K562 (cell line): ENCODE measurements around the gene ATF3. TPM values are rescaled to one million over a fixed set of nuclear protein-coding genes. Genes with fewer than 3 reads are reported as not detected.

Source experiments
- ATAC-seq: fragments of 200-7000 bp; cut with Tn5 transposase; 3 replicates; pipeline ENCODE4 v1.9.1; 2020; ENCODE audit warnings: moderate library complexity
- BruUV-seq: library from RNA; stranded (reverse); fragments of 400-500 nt; replicated peaks from 2 replicates; lab custom pipeline; 2021; lab: Mats Ljungman, UMichigan
- CTCF ChIA-PET: fragments of 300-600 bp; formaldehyde crosslinking; extraction: SDS; loops from one replicate; lab custom pipeline; 2021; ENCODE audit warnings: low intra/inter-chr PET ratio; lab: Yijun Ruan, JAX
- POLR2A ChIA-PET: fragments of 300-600, 350-650 bp; sonication (Branson Sonifier 250); formaldehyde crosslinking; extraction: SDS; loops from one replicate; lab custom pipeline; 2021; ENCODE audit warnings: antibody characterized with exemption, inconsistent platforms; lab: Yijun Ruan, JAX
- DNase-seq, 4 experiments: peaks; one replicate each; pipeline versions ENCODE4 v3.0.0 to v3.0.0-alpha.2; 2011 to 2018; ENCODE audit warnings: low spot score in 3 of 4, mixed read lengths in 3 of 4; ENCODE audit errors: extremely low read depth in 1 of 4
- FAIRE-seq: peaks from 2 replicates; lab custom pipeline; 2011; peaks lifted over from hg19 to GRCh38; lab: Jason Lieb, UNC
- H2AFZ ChIP-seq: 2 replicates; pipeline ENCODE4 v1.6.0; 2011; ENCODE audit warnings: low read depth, low read length, control low read depth, inconsistent platforms
- H3K27ac ChIP-seq: fragments of 200-600 bp; 3 replicates; pipeline ENCODE4 v1.8.0; 2011; ENCODE audit warnings: low read depth, mild to moderate bottlenecking, control low read depth, inconsistent platforms, low read length, moderate library complexity, mixed read lengths; ENCODE audit errors: extremely low read depth
- H3K27me3 ChIP-seq, 2 experiments: fragments of 300-600 bp in 1 of 2; 2 replicates in 1 of 2; 3 replicates in 1 of 2; pipeline versions ENCODE4 v1.6.0 to v1.8.0; 2011; ENCODE audit warnings: inconsistent platforms in 2 of 2, low read length in 2 of 2, mild to moderate bottlenecking in 1 of 2, mixed read lengths in 1 of 2, moderate library complexity in 1 of 2; ENCODE audit not compliant: control insufficient read depth in 2 of 2, insufficient read depth in 2 of 2
- H3K36me3 ChIP-seq: fragments of 300-600 bp; 3 replicates; pipeline ENCODE4 v1.8.0; 2011; ENCODE audit warnings: mild to moderate bottlenecking, low read length, inconsistent platforms; ENCODE audit not compliant: control insufficient read depth, insufficient read depth
- H3K4me1 ChIP-seq, 2 experiments: fragments of 200-600 bp in 1 of 2; replicated peaks in 1 of 2; 2 replicates in 1 of 2; 3 replicates in 1 of 2; pipeline versions ENCODE4 v1.5.1 to v1.8.0; 2011; ENCODE audit warnings: inconsistent platforms in 2 of 2, low read length in 2 of 2, mild to moderate bottlenecking in 1 of 2, mixed read lengths in 1 of 2, moderate library complexity in 1 of 2; ENCODE audit not compliant: control insufficient read depth in 2 of 2, insufficient read depth in 2 of 2
- H3K4me2 ChIP-seq: 2 replicates; pipeline ENCODE4 v1.6.1; 2011; ENCODE audit warnings: low read length, control low read depth, inconsistent platforms, mixed read lengths; ENCODE audit not compliant: insufficient read depth
- H3K4me3 ChIP-seq: fragments of 200-600 bp; sonication (generic), shearing (Covaris generic); 2 replicates; pipeline ENCODE4 v1.5.1; 2016; ENCODE audit warnings: control low read depth, inconsistent platforms
- H3K79me2 ChIP-seq: fragments of 200-600 bp; 3 replicates; pipeline ENCODE4 v1.8.0; 2011; ENCODE audit warnings: low read length, inconsistent platforms; ENCODE audit not compliant: control insufficient read depth, insufficient read depth
- H3K9ac ChIP-seq, 2 experiments: 2 replicates each; pipeline versions ENCODE4 v1.6.0 to v1.6.1; 2011; ENCODE audit warnings: low read depth in 2 of 2, low read length in 2 of 2, control low read depth in 1 of 2, inconsistent platforms in 1 of 2, mild to moderate bottlenecking in 1 of 2, mixed read lengths in 1 of 2; ENCODE audit not compliant: insufficient read depth in 1 of 2
- H3K9me1 ChIP-seq: one replicate; pipeline ENCODE4 v1.6.0; 2011; ENCODE audit warnings: inconsistent platforms, mild to moderate bottlenecking, low read length, moderate library complexity; ENCODE audit not compliant: control insufficient read depth, insufficient read depth
- H3K9me3 ChIP-seq: replicated peaks from 2 replicates; pipeline ENCODE4 v1.5.1; 2011; ENCODE audit warnings: low read depth, low read length, inconsistent platforms; ENCODE audit not compliant: control insufficient read depth, insufficient read depth
- H4K20me1 ChIP-seq: replicated peaks from 2 replicates; pipeline ENCODE4 v1.6.1; 2011; ENCODE audit warnings: low read length, inconsistent platforms, mixed read lengths; ENCODE audit not compliant: control insufficient read depth, insufficient read depth
- MNT ChIP-seq, 2 experiments: fragments of 450-650 bp; conservative IDR thresholded peaks; 2 replicates each; pipeline ENCODE4 v1.6.1; 2017; ENCODE audit warnings: mild to moderate bottlenecking in 2 of 2, moderate library complexity in 2 of 2
- SPI1 ChIP-seq: IDR thresholded peaks from 2 replicates; pipeline ENCODE4 v1.6.1; 2011; ENCODE audit warnings: low read depth, low read length, control low read depth, borderline replicate concordance
- WGBS: fragments of 100-300 bp; shearing (Covaris generic); methylation state at CpG from one replicate; pipeline ENCODE4 v1.1.6; 2016; ENCODE audit warnings: low coverage, mixed read lengths; ENCODE audit not compliant: insufficient coverage; ENCODE audit errors: missing lambda C conversion rate; 5-methylcytosine and 5-hydroxymethylcytosine counted together
- in situ Hi-C: fragments of 300-500 bp; cut with MboI; formaldehyde crosslinking; loops from 4 replicates; pipeline ENCODE4 v1.15.0; 2018; ENCODE audit warnings: inconsistent platforms, mixed read lengths
- intact Hi-C: fragments of 100-400 bp; cut with micrococcal nuclease; formaldehyde crosslinking; loops from 2 replicates; pipeline ENCODE4 v1.14.2; 2022
- polyA plus RNA-seq, 8 experiments: library from polyadenylated mRNA; depleted of rRNA in 4 of 8; stranded (reverse) in 5 of 8; unstranded in 3 of 8; fragments of >200 nt; fragmentation: Nextera tagmentation in 2 of 8; fragmentation: Illumina TruSeq in 1 of 8; extraction: Ambion mirVana in 2 of 8; extraction: Trizol in 1 of 8; gene quantifications; 2 replicates each; pipeline versions ENCODE4 v1.2.1 to v1.2.3, GENCODE V29; 2011 to 2014; ENCODE audit warnings: inconsistent platforms in 1 of 8, missing spikeins in 1 of 8
- total RNA-seq, 7 experiments: library from RNA; depleted of rRNA in 6 of 7; stranded (reverse); fragments of >200 nt in 6 of 7; fragmentation: Illumina TruSeq in 2 of 7; extraction: Trizol in 2 of 7; gene quantifications; 2 replicates each; pipeline versions ENCODE4 v1.2.1 to v1.2.3, GENCODE V29; 2011 to 2021; ENCODE audit warnings: low replicate concordance in 1 of 7
- TF ChIP-seq, protein P1 (sequence below): sonication (generic); formaldehyde crosslinking; IDR thresholded peaks from 2 replicates; pipeline ENCODE4 v1.8.1; 2022; ENCODE audit warnings: missing genetic modification reagents
- TF ChIP-seq, protein P2 (sequence below), 2 experiments: fragments of 150-350 bp in 1 of 2; IDR thresholded peaks; 2 replicates each; pipeline ENCODE4 v1.6.1; 2012 to 2016; ENCODE audit warnings: low read depth in 2 of 2, low read length in 2 of 2, mild to moderate bottlenecking in 1 of 2, moderate library complexity in 1 of 2

The ATF3 gene
- total and polyA plus RNA-seq, 9 of the 15 experiments (the other 6 are each of a cell fraction or from before 2014, with no cell fraction given), result 3.5 to 28.2 (median 19.8) TPM

- no peak overlapping the region for H2AFZ ChIP-seq
- 42% methylated on average over 1 of the region's 1 CpG for WGBS
- H3K79me2 ChIP-seq, result no peaks in the 10 kb centered on the region
- no peak overlapping the region for H3K4me2 ChIP-seq
- H3K36me3 ChIP-seq, result peaks cover 43% of the 10 kb centered on the region
- in situ Hi-C loops (no loop called here), intact Hi-C loops (no loop called here)
- H3K9ac ChIP-seq, result no peak overlapping the region
- H3K9me3 ChIP-seq, result no peaks in the 10 kb centered on the region
- no peaks in the 10 kb centered on the region for H3K9me1 ChIP-seq
- no peaks in the 10 kb centered on the region for H3K4me1 ChIP-seq
- DNase-seq, result no peak
- BruUV-seq, result no TSS peak
- H3K4me3 ChIP-seq, result no peak overlapping the region
- peak; percentile 19 for FAIRE-seq
- POLR2A ChIA-PET, result interaction anchor here (0.5 to 4.7 kb wide), 4 partner anchors 10 to 429 kb away, joined by 3 to 90 read pairs (median 6); partner anchors contain the start of gene ATF3
- no peak overlapping the region for H3K27ac ChIP-seq
- peaks cover 13 to 22% of the 10 kb centered on the region in 2 experiments for H3K27me3 ChIP-seq
- TF ChIP-seq, protein P1, sequence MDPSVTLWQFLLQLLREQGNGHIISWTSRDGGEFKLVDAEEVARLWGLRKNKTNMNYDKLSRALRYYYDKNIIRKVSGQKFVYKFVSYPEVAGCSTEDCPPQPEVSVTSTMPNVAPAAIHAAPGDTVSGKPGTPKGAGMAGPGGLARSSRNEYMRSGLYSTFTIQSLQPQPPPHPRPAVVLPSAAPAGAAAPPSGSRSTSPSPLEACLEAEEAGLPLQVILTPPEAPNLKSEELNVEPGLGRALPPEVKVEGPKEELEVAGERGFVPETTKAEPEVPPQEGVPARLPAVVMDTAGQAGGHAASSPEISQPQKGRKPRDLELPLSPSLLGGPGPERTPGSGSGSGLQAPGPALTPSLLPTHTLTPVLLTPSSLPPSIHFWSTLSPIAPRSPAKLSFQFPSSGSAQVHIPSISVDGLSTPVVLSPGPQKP (CRISPR knock-in tag), result no peak
- TF ChIP-seq MNT (conservative IDR thresholded peaks at IDR 0.05) (no peak), SPI1 (no peak)
- TF ChIP-seq, protein P2, sequence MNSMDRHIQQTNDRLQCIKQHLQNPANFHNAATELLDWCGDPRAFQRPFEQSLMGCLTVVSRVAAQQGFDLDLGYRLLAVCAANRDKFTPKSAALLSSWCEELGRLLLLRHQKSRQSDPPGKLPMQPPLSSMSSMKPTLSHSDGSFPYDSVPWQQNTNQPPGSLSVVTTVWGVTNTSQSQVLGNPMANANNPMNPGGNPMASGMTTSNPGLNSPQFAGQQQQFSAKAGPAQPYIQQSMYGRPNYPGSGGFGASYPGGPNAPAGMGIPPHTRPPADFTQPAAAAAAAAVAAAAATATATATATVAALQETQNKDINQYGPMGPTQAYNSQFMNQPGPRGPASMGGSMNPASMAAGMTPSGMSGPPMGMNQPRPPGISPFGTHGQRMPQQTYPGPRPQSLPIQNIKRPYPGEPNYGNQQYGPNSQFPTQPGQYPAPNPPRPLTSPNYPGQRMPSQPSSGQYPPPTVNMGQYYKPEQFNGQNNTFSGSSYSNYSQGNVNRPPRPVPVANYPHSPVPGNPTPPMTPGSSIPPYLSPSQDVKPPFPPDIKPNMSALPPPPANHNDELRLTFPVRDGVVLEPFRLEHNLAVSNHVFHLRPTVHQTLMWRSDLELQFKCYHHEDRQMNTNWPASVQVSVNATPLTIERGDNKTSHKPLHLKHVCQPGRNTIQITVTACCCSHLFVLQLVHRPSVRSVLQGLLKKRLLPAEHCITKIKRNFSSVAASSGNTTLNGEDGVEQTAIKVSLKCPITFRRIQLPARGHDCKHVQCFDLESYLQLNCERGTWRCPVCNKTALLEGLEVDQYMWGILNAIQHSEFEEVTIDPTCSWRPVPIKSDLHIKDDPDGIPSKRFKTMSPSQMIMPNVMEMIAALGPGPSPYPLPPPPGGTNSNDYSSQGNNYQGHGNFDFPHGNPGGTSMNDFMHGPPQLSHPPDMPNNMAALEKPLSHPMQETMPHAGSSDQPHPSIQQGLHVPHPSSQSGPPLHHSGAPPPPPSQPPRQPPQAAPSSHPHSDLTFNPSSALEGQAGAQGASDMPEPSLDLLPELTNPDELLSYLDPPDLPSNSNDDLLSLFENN (IDR thresholded peaks at IDR 0.05; ENCODE audit: low read depth in 2 of 2, low read length in 2 of 2), result 0 out of 4 replicates have a peak, but pooled peaks of 1 of the 2 experiments have one; percentile 54
- TF ChIP-seq, all 486 proteins: peak for 1
- CTCF ChIA-PET, result no interaction called here
- no peak for ATAC-seq
- H4K20me1 ChIP-seq, result peaks cover 11% of the 10 kb centered on the region; the same call in 1 of the 2 replicates
These were observed 11.7 kb downstream of the ATF3 start for GRCh38 chr1:212620293-212620692.
